Erythroblast (primary cell): Measurements from ENCODE around the gene FBXO45.
"Not testable (repeated sequence)": the region's sequence is repeated elsewhere in the genome, so short reads cannot be mapped to it uniquely, and the experiment has no call there.

Experiments used
- GATA1 ChIP-seq: IDR thresholded peaks from 2 replicates; pipeline ENCODE4 v1.6.1; 2011; ENCODE audit warnings: low read depth, mild to moderate bottlenecking, control low read depth, low read length, moderate library complexity
- POLR2A ChIP-seq: IDR thresholded peaks from 2 replicates; pipeline ENCODE4 v1.6.1; 2011; ENCODE audit warnings: mild to moderate bottlenecking, low read length

GRCh38 chr3:196570332-196570731 lies 1.9 kb downstream of the FBXO45 start:
- TF ChIP-seq GATA1, POLR2A: not testable (repeated sequence)
